GM19099 (cell line): ENCODE data around the gene ANKRD11.

Experiments
- POLR2A ChIP-seq: IDR thresholded peaks from 3 replicates; pipeline ENCODE4 v1.6.1; 2011; ENCODE audit warnings: low read depth; ENCODE audit not compliant: insufficient read length; ENCODE audit errors: extremely low read depth

Gene ANKRD11

GRCh38 chr16:89409161-89409711 lies 81.1 kb downstream of the ANKRD11 start:
- TF ChIP-seq POLR2A: no peak

GRCh38 chr16:89408315-89408714 lies 82.0 kb downstream of the ANKRD11 start:
- no peak for TF ChIP-seq POLR2A

GRCh38 chr16:89407925-89408300 lies 82.4 kb downstream of the ANKRD11 start:
- TF ChIP-seq POLR2A: no peak

GRCh38 chr16:89407282-89407924 lies 83.0 kb downstream of the ANKRD11 start:
- TF ChIP-seq POLR2A: no peak

- no peak for TF ChIP-seq POLR2A
These were observed 84.0 kb downstream of the ANKRD11 start for GRCh38 chr16:89406277-89406888.

- TF ChIP-seq POLR2A: no peak
These were observed 85.8 kb downstream of the ANKRD11 start for GRCh38 chr16:89404561-89404960.

- TF ChIP-seq POLR2A: no peak
These were observed 87.4 kb downstream of the ANKRD11 start for GRCh38 chr16:89402962-89403361.

GRCh38 chr16:89401641-89402445 lies 88.5 kb downstream of the ANKRD11 start:
- TF ChIP-seq POLR2A: no peak

GRCh38 chr16:89401205-89401604 lies 89.2 kb downstream of the ANKRD11 start:
- no peak for TF ChIP-seq POLR2A

- TF ChIP-seq POLR2A: no peak
These were observed 89.6 kb downstream of the ANKRD11 start for GRCh38 chr16:89400740-89401139.

- TF ChIP-seq POLR2A: no peak
These were observed 91.4 kb downstream of the ANKRD11 start for GRCh38 chr16:89398924-89399323.

- TF ChIP-seq POLR2A: no peak
These were observed 93.0 kb downstream of the ANKRD11 start for GRCh38 chr16:89397331-89397861.

GRCh38 chr16:89396156-89396555 lies 94.2 kb downstream of the ANKRD11 start:
- TF ChIP-seq POLR2A: no peak

GRCh38 chr16:89395150-89396142 lies 94.9 kb downstream of the ANKRD11 start:
- TF ChIP-seq POLR2A: no peak
